Pancreas (tissue), 10 donors: ENCODE measurements around the gene CEBPB. TPM values are rescaled to one million over a fixed set of nuclear protein-coding genes. Genes with fewer than 3 reads are reported as not detected.

Experiments
- ATAC-seq, 4 donors: fragments of 200-7000 bp; cut with Tn5 transposase; one replicate each; pipeline versions ENCODE4 v1.8.0 to v1.9.1; 2020; ENCODE audit warnings: mild to moderate bottlenecking in 4 of 4, moderate library complexity in 4 of 4
- DNase-seq, 6 donors: peaks; one replicate each; pipeline ENCODE4 v3.0.0-alpha.2; 2020
- FAIRE-seq: peaks from 2 replicates; lab custom pipeline; 2012; peaks lifted over from hg19 to GRCh38; lab: Jason Lieb, UNC
- H3K27ac ChIP-seq, 4 donors: fragments of 200-600 bp; sonication (generic); 1 replicate in 3 of 4; 2 replicates in 1 of 4; pipeline versions ENCODE4 v1.5.0 to v1.8.0; 2020
- H3K27me3 ChIP-seq, 4 donors: fragments of 200-600 bp; one replicate each; pipeline ENCODE4 v1.8.0; 2021
- H3K36me3 ChIP-seq, 3 donors: fragments of 200-600 bp; sonication (generic) in 1 of 3; one replicate each; pipeline versions ENCODE4 v1.5.0 to v1.8.0; 2020 to 2021
- H3K4me1 ChIP-seq, 3 donors: fragments of 200-600 bp; one replicate each; pipeline ENCODE4 v1.8.0; 2021
- H3K4me3 ChIP-seq, 4 donors: fragments of 200-600 bp; sonication (generic) in 2 of 4; one replicate each; pipeline versions ENCODE4 v1.5.0 to v1.8.0; 2020 to 2021
- H3K9me3 ChIP-seq, 4 donors: fragments of 200-600 bp; one replicate each; pipeline ENCODE4 v1.8.0; 2021
- CTCF ChIP-seq, 4 donors: fragments of 200-600 bp; sonication (generic) in 3 of 4; IDR thresholded peaks; one replicate each; pipeline versions ENCODE4 v1.5.0 to v1.8.0; 2021; ENCODE audit warnings: antibody characterized with exemption in 4 of 4
- WGBS, 2 donors: extraction: QIAGEN DNeasy Blood & Tissue Kit; methylation state at CpG; one replicate each; pipeline ENCODE4 v1.1.7; 2013; 5-methylcytosine and 5-hydroxymethylcytosine counted together
- intact Hi-C, 3 donors: fragments of 100-400 bp; cut with DNase I; formaldehyde crosslinking; loops; one replicate each; pipeline versions ENCODE4 v1.11.1 to v1.14.2; 2022
- polyA plus RNA-seq, 2 donors: library from polyadenylated mRNA; stranded (reverse); fragments of 200-250 nt; gene quantifications; one replicate each; pipeline ENCODE4 v1.2.3, GENCODE V29; 2013
- total RNA-seq, 6 donors: library from RNA; stranded (reverse); fragmentation: NEBNext Ultra II Directional in 4 of 6; extraction: Animal tissue kit (Norgen Biotek cat#: 25700) in 4 of 6; gene quantifications; one replicate each; pipeline versions ENCODE4 v1.2.1 to v1.2.4, GENCODE V29; 2021 to 2023
- donor health status: healthy with polysubstance abuse.
- donor health status: DM: no; HTN: no; CAD: no; lungs with moderate emphysema.
- donor health status: DM: no; HTN: no; CAD: no.
- donor health status: control.
- donor health status: control.
- donor health status: Bipolar disorder and iron deficiency.
- donor health status: DM: yes; HTN: yes; CAD: no.
- donor health status: DM: no; HTN: no; CAD: no.
- donor health status: DM: no; HTN: no; CAD: no.
- donor health status: DM: yes; HTN: yes; CAD: no.

CEBPB gene
- total and polyA plus RNA-seq, 8 donors, result 10.9 to 83.4 (median 31.2) TPM

- Histone ChIP-seq H3K4me1 (peaks cover 21 to 25% (median 22%) of the 10 kb centered on the region in 3 donors), H3K4me3 (no peak overlapping the region), H3K9me3 (no peaks in the 10 kb centered on the region), H3K27ac (no peak overlapping the region), H3K36me3 (no peaks in the 10 kb centered on the region), H3K27me3 (no peaks in the 10 kb centered on the region)
- ATAC-seq (no peak), FAIRE-seq (no peak), DNase-seq (peak in 2 of 6 donors; percentile 15 to 26)
- intact Hi-C loops, result loop anchor here in 1 of 3 donors (10.0 kb wide), 1 partner anchor 170 kb away; no protein-coding TSS in a partner anchor
- WGBS, 2 donors, result 89 to 90% methylated on average over 8 to 9 of the region's 9 CpGs
- no peak for TF ChIP-seq CTCF (IDR thresholded peaks at IDR 0.05)
Measured at GRCh38 chr20:50214226-50215024, 23.8 kb downstream of the CEBPB start.

GRCh38 chr20:50215101-50215690 is 24.6 kb downstream of the CEBPB start:
- DNase-seq, result peak in 2 of 6 donors; percentile 4 to 9
- no peak overlapping the region for H3K27ac ChIP-seq
- no peak for TF ChIP-seq CTCF (IDR thresholded peaks at IDR 0.05)
- no peaks in the 10 kb centered on the region for H3K36me3 ChIP-seq
- H3K27me3 ChIP-seq, result no peaks in the 10 kb centered on the region
- ATAC-seq, result no peak
- no peak for FAIRE-seq
- intact Hi-C loops, result loop anchor here in 1 of 3 donors (10.0 kb wide), 1 partner anchor 170 kb away; no protein-coding TSS in a partner anchor
- no peaks in the 10 kb centered on the region for H3K9me3 ChIP-seq
- no peak overlapping the region for H3K4me3 ChIP-seq
- 64 to 75% methylated on average over 8 of the region's 8 CpGs for WGBS, 2 donors
- peaks cover 17 to 24% (median 19%) of the 10 kb centered on the region in 3 donors for H3K4me1 ChIP-seq

GRCh38 chr20:50215926-50216325 is 25.3 kb downstream of the CEBPB start:
- 72 to 74% methylated on average over 9 of the region's 9 CpGs for WGBS, 2 donors
- Histone ChIP-seq H3K27ac (no peak overlapping the region), H3K36me3 (no peaks in the 10 kb centered on the region), H3K4me1 (peaks cover 10 to 17% (median 13%) of the 10 kb centered on the region in 3 donors), H3K9me3 (no peaks in the 10 kb centered on the region), H3K4me3 (no peak overlapping the region), H3K27me3 (no peaks in the 10 kb centered on the region)
- ATAC-seq (no peak), FAIRE-seq (no peak), DNase-seq (peak in 2 of 6 donors; percentile 24 to 51)
- intact Hi-C loops, result loop anchor here in 1 of 3 donors (10.0 kb wide), 1 partner anchor 169 kb away; no protein-coding TSS in a partner anchor
- TF ChIP-seq CTCF (IDR thresholded peaks at IDR 0.05), result no peak

- Histone ChIP-seq H3K27me3 (no peaks in the 10 kb centered on the region), H3K4me1 (peaks cover 6 to 9% (median 7%) of the 10 kb centered on the region in 3 donors), H3K4me3 (no peak overlapping the region), H3K27ac (no peak overlapping the region), H3K9me3 (no peaks in the 10 kb centered on the region), H3K36me3 (no peaks in the 10 kb centered on the region)
- no peak for TF ChIP-seq CTCF (IDR thresholded peaks at IDR 0.05)
- 39 to 46% methylated on average over 4 of the region's 4 CpGs for WGBS, 2 donors
- peak in 2 of 6 donors; percentile 29 to 47 for DNase-seq
- FAIRE-seq, result no peak
- no peak for ATAC-seq
- intact Hi-C loops, result loop anchor here in 1 of 3 donors (10.0 kb wide), 1 partner anchor 168 kb away; no protein-coding TSS in a partner anchor
Measured at GRCh38 chr20:50216543-50217206, 26.0 kb downstream of the CEBPB start.
